Glomerular endothelial cell (primary cell): ENCODE data around the gene TSPAN7. TPM values are rescaled to one million over a fixed set of nuclear protein-coding genes. Genes with fewer than 3 reads are reported as not detected.

Source experiments
- DNase-seq: peaks from one replicate; pipeline ENCODE4 v3.0.0-alpha.2; 2011; ENCODE audit warnings: low read depth, low spot score; ENCODE audit errors: extremely low read depth
- total RNA-seq: library from RNA; depleted of rRNA; stranded (reverse); fragments of >200 nt; gene quantifications from 2 replicates; pipeline ENCODE4 v1.2.3, GENCODE V29; 2015

Gene TSPAN7
- total RNA-seq, 1 donor from 2014 or later = 13.5 TPM

DNA sequence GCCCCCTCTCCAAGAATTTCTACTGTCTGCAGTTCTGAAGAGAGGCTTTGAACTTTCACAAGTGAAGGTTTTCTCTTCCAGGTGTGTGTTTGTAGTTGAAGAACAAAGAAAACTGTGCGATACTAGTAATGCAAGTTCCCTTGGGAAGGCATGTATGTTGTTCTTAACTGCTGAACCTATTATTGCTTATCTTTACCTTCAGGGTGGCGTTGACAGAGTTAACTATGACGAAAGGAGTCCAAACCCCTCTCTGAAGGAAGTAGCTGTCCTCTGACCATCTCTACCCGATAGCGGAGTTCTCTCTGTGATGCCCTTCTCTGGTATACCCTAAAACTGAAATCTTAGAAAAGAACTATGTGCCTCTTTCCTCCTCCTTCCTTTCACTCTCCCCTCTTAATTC, 79.9 kb downstream of the TSPAN7 start:
- no peak for DNase-seq

DNA sequence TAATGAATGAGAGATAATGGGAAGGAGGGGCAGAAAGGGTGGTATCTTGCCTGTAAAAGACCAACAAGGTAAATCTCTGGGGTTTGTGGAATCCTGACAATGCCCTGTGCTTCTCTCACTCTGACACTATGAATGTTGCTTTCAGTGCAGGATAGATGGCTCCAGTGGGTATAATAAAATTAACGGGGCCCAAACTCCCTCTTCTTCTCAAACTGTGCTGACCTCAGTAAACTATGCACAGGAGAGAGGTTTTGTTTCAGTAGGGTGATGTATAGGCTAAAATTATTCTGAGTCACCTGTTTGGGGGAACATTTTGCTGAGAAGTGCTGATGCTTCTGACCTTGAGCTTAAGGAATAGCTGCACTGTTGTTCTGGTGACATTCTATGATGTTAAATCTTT, 82.6 kb downstream of the TSPAN7 start:
- DNase-seq = no peak

DNA sequence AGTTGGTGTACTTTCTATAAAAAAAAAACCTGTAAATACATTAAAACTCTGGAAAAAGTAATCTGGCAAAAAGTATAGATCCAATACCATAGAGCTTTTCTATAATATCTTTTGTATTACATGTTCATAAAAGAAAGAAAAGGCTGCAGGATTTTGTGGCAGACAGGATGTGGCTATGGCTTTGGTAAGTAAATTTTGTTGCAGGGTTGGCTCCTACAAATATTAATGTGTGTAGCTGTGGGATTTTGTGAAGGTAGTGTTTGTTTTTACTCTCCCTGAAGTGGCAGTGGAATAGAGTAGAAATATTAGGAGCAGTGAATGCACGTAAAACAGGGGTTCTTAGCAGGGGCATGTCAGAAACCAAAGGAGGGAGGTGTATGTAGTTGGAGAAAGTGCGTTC, 84.8 kb downstream of the TSPAN7 start:
- no peak for DNase-seq

DNA sequence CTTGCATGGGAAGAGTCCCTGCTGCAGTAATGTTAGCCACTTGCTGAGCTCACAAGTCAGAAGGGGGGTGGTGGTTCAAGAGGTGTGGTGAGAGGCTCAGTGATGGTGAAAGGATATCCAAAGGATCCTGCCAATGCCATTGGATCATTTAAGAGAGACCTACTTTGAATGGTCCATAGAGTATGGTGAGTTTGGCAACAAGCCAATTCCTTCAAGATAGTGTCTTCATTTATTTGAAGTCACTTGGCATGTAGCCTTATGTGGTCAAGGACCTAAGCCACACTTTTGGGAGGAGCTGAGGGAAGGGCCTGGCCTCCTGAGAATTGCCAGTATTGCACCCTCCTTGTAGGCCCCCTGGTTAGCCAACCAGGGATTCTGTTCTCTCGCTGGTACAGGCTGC, 87.9 kb downstream of the TSPAN7 start:
- DNase-seq = no peak

DNA sequence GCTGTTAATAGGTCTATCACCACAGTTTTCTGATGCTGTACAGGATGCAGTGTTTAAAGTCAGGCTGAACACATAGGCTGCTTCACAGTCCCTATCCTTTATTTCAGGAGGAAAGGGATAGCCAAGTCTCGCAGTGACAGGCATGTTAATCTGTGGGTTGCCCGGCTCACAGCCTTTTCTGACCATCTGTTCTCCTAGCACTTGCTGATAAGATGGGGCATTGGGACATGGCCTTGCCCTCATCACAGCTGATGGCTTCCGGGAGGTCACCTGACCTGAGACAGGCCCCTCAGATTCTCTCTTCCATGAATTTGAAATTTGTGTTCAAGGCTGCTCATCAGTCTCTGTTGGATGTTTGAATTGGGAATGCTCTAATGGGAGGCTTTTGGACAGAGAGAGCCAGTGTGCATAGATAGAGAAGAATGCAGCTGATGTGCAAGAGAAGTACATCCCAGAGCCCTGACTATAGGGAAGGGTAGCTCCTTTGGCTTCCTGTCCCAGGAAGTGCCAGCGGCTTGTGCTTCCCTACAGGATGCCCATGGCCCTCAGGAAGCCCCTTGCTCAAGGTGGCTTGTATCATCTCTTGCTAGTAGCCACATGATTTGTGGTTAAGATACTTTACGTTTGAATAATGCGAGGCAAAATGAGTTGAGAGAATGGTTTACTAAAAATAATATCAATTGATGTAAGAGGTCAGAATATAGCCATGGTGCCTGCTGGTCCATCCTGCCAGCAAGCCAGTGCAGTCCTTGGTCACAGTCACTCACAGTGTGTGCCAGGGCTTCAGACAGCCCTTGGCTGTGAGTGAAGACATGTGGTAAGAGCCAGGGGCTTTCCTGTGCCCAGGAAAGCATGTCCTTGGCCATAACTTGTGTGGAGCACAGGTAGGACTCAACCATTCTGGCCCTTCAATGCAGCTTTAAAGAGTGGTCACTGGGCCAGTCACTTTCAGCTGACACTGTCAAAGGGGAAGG, 88.6 kb downstream of the TSPAN7 start:
- DNase-seq = no peak

DNA sequence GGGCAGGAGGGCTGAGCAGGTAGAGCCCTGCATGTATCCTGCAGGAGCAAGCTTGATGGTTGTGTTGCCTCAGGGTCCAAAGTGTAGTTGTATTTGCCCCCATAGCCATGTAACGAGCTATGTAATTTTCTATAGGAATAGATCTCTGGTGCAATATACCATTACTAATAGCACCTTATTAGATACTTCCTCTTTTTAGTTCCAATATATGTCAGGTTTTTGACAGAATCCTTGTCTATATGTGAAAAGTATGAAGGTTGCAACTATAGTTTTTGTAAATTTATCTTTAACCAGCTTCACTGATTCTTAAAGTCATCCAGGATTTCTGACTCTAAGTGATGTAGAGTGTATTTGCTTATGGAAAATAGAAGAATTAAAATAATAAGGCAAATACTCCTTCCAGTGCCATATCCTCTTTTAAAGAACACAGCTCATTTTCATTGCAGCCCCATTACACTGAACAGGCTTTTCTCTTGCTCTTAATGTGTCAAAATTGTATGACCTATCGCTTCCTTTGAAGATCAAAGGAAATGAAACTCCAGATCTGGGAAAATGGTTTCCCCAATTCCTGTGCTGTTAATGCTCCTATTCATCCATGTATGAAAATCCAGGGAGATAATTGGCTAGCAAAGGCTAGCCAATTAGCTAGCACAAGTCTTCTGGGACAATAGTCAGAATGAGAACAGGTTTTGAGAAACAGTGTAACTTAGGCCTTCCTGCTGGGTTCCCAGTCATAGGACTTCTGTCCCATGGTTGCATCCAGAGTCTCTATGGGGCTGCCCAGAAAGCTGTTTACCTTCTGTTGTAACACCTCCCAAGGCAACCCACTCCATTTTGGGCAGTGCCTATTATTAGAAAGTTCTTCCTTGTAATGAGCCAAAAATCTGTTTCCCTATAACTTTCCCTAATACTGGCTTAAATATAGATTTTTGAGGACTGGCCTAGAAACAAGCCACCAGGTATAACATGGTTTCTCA, 90.6 kb downstream of the TSPAN7 start:
- DNase-seq = no peak

DNA sequence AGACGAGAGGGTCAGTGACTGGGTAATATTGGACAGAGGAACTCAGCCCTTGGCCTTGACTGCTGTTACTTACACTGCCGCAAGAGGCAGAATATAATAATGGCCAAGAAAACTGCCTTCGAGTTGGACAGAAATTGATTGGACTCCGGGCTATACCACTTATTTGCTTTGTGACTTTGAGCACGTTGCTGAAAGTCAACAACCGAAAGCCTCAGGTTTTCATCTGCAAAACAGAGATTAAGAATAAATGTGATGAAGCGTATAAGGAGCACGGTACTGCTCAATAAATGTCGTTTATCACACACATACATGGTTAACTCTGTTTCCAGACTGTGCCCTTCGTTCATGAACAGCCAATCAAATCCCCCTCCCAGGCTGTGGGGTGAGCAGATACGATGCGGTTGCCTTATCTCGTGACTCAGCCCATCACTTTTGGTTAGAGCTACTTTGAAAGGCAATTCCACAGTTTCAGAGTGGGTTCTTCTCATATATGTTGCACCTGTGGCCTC, 91.6 kb downstream of the TSPAN7 start:
- DNase-seq = no peak

DNA sequence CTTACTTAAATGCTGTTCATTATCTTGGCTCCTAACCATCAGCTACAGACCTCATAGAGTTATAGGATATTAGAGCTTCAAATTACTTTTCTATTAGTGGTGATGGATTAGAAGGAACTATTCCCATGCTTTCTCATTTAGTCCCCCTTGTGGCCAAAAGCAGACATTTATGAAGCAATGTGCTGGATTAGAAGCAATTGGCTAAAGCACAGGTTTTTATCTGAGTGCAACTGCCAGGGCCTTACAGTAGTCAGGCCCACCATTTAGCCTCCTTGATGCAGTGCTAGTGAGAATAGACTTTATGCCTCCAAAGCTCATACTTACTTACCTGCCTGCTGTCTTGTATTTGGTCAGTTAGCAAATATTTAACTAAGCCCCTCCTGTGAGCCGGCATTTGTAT, 93.0 kb downstream of the TSPAN7 start:
- peak; percentile 7 for DNase-seq

DNA sequence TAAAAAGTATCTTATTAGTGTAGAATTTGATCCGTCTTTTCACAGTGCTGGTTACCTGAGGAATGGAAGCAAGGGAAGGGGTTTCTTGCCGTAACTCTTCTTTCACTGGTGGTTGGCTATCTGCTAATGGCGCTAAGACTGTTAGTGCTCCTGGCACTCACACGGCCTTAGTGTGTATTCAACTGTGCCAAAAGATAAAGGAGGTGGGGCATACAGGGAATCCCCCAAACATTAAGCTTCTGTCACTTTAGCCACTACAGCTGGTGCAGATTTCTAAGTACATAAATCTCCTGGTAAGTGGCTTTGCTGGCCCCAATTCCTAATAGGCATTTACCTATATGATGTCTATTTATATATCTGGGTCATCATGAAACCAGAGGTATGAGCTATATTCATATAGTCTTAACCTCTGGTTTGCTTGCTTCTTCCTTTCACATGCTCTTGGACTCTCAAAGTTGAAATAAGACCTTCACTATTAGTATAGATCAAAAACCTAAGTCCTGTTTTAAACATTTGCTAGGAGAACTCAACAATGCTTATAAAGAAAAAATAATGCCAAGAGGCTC, 95.1 kb downstream of the TSPAN7 start:
- no peak for DNase-seq

DNA sequence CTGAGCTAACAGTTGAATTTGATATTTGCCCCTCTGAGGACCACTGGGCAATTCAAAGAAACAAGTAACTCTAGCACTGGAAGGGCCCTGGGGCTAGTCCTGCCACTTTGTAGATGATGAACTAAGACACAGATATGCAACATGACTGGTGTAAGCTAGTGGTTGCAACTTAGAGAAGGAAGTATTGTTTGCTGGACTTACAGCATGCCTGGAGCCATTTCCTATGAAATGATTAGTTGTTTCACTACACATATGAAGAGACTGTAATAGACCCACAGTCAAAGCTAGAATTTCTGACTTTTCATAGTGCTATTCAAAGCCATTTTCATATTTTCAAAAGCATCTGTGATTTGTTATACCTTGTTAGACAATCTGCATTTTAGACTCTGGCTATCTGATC, 96.2 kb downstream of the TSPAN7 start:
- no peak for DNase-seq

DNA sequence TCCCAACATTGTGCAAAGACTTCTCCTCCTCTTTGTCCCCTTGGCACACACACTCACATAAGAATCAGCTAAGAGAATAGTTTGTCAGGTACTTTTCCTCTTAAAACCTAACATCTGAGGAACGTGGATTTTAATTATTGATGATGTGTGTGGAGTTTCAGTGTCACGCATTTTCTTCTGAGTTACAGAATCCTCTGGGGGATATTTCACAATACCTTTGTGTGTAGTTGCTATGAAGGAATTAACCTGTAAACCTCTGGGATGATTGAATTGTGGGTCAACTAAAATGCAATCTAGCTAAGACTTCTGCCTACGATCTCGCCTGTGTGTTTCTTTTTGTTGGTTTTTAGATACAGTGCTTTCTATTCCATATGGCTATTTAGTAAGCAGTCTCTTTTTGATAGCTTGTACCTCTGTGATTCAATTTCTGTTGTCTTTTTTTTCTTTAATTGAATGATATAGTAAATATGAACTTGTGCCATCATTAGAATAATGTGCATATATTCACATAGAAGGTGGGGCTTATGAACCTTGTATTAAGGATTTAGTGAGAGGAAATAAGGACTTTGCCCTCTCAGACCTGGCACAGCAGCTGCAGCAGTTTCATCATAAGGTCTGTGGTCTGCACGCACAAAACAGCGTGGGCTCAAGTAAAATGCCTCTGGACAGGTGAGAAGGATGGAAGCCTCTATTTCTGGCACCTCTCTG, 99.2 kb downstream of the TSPAN7 start:
- no peak for DNase-seq

DNA sequence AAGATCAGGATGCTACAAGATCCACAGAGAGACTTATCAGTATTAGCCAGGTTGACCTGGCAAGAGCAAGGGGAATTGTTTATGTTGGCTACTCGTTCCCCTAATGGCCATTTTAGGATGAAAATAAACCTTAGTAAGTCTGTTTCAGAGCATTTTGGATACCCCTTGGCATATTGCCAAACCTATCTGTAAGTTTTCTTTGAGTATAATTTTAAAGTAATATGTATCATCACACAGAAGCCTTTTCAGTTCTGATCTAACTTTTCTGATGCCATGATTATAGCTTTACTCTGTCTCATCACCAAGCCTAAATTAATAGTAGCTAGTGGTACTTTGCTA, 99.7 kb downstream of the TSPAN7 start:
- DNase-seq = no peak

DNA sequence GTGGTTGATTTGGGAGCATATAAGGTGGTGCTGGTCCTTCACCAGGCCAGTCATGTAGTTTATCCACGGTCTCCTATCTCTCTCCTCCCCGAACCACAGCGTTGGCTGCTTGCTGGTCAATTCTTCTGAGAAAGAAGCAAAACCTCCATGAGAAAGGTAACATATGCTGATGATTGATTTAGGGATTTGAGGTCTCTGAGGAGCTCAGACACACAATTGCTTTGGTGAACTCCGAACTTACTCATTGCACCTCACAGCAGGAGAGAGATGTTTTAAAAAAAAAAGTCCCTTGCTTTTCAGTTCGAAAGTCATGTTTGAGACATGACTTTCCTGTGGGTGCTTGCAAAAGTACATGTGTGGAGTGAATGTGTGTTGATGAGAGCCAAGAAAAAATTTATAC, 100.2 kb downstream of the TSPAN7 start:
- no peak for DNase-seq

DNA sequence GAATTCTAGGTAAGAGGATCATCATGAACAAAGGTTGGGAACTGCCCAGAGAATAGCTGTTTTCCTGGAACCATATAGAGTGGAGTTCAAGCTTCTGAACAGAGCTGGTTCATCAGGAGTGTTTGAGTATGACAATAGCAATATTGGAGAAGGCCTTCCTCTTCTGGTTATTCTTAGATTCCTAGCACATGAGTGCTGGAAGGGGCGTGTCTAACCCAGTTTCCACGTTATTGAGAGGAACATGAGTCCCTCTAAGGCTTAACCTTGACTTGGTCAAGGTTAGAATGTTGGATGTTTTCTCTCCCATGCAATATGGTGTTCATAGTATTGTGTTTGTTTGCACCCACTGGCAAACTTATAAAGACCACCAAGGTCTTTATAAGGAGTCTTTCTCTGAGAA, 101.3 kb downstream of the TSPAN7 start:
- DNase-seq = no peak

DNA sequence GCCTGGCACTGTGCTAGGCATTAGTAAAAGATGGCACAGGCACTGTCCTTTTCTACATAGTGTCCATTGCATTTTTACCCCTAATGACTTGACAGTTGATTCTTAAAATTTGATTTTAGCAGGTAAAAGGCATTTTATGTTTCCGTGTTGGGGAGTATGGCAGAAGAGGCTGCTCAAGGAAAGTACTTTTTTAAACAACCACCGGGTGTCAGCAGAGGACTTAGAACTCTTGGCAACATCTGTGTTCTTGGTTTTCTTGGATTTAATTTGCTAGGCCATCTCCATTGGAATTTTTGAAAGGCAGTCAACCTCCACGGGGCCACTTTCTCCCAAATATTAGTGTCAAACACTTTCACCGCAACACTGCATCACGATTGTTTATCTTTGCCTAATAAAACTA, 102.9 kb downstream of the TSPAN7 start:
- peak; percentile 4 for DNase-seq

DNA sequence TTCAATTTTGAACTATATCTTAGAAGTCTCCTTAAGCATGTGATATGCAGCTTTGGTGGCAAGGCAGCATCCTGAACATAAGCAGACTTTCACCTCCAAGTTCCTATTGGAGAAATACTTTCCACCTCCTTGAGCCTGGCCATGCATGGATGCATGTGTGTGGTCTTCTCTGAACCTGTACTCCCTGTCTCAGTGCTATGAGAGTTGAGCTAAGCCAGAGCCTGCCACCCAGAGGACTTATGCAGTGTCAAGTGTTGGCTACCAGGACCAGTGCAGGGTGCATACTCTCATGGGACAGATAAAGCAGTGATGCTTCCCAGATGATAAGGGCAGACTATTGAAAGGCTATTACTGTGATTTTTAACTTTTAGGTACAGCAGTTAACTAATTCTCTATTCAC, 105.6 kb downstream of the TSPAN7 start:
- DNase-seq = no peak

DNA sequence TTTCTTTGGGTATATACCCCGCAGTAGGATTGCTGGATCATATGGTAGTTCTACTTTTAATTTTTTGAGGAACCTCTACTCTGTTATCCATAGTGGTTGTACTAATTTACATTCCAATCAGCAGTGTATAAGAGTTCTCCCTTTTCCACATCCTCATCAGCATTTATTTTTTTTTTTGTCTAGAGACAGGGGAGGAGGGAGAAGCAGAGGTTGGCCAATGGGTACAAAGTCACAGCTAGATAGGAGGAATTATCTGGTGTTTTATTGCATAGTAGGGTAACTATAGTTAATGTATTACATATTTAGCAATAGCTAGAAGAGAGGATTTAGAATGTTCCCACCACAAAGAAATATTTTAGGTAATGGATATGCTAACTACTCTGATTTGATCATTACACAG, 107.4 kb downstream of the TSPAN7 start:
- no peak for DNase-seq

DNA sequence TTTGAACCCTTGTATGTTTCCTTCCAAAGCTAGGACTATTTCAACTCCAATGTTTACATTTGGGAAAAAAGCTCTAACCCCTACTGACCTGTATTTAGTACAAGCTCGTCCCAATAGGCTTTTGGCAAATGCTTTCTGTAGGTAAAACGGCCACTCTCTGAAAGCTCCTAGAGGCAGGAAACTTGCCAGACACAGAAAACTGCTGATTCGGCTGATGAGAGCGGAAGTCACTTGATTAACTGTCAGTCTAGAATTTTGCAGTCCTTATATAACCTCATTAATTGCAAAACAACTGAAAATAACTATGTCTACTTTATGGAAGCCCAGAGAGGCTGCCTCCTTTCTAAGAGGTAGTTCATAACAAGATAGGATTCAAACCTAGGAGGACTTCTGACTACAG, 108.1 kb downstream of the TSPAN7 start:
- no peak for DNase-seq

DNA sequence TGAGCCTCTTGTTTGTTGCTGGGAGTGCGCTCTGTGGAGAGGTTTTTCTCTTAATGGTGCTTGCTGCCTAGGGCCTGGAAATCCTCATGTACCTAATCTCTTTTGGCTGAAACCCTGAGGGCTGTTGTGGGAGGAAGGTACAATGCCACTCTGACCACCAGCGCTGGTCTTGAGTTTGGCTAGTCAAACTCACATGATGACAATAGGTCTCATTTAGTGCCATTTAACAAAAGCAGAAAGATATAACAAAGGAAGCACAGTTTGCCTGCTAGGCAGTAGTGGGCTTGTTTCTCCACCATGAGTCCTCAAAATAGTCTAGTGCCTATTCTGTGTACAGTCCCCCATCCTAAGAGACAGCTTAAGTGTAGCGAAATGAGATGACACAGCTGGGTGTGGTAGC, 111.3 kb downstream of the TSPAN7 start:
- no peak for DNase-seq

DNA sequence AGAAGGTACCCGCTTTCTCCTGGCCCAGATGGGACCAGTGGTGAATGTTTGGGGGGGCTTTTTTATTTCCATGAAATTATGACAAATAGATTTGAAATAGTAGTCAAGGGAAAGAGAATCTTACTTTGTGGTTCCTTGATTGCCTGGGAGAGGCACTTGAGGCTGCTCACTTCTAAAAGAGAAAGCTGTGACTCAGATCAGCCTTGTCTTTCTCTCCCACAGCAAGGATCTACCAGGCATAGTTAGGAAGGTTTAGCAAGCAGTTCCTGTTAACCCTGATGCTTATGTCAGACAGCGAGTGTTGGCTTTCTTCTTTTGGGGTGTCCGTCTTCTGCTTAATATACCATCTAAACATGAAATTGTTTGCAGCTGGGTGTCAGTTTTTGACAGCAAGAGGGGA, 114.5 kb downstream of the TSPAN7 start:
- DNase-seq = no peak

DNA sequence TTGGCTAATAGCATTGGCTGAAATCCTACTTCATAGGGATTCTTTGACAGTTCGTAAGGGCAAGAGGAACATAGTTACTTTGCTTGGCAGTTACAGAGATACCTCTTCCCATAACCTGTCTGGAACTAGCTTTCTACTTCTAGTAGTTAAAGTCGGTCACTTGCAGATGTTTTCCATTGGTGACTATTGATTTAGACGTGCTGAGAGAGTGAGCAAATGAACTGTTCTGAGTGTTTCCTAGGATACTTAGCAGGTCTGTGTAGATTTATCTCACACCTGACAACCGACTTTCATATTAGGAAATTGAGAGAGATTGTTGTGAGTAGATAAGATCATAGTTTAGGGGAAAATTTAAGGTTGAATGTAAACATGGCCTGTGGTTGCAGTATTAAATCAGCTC, 116.8 kb downstream of the TSPAN7 start:
- no peak for DNase-seq
